Spleen (tissue), 11 donors: Measurements from ENCODE around the gene MED12L. TPM values are rescaled to one million over a fixed set of nuclear protein-coding genes. Genes with fewer than 3 reads are reported as not detected.

ENCODE experiments used
- DNase-seq: peaks from one replicate; pipeline ENCODE4 v3.0.0-alpha.2; 2020
- H3K27ac ChIP-seq, 8 donors: fragments of 200-600 bp; sonication (generic) in 7 of 8; 1 replicate in 4 of 8; 2 replicates in 4 of 8; pipeline versions ENCODE4 v1.5.0 to v1.8.0; 2016 to 2021; ENCODE audit warnings: inconsistent platforms in 4 of 8, mild to moderate bottlenecking in 4 of 8, moderate library complexity in 1 of 8
- H3K27me3 ChIP-seq, 7 donors: fragments of 200-600 bp; sonication (generic) in 6 of 7; replicated peaks in 1 of 7; 1 replicate in 4 of 7; 2 replicates in 3 of 7; pipeline versions ENCODE4 v1.5.0 to v1.8.0; 2016 to 2021; ENCODE audit warnings: inconsistent platforms in 3 of 7, mild to moderate bottlenecking in 1 of 7
- H3K36me3 ChIP-seq, 6 donors: fragments of 200-600 bp; sonication (generic) in 5 of 6; 1 replicate in 4 of 6; 2 replicates in 2 of 6; pipeline versions ENCODE4 v1.5.0 to v1.8.0; 2016 to 2021; ENCODE audit warnings: inconsistent platforms in 2 of 6
- H3K4me1 ChIP-seq, 6 donors: fragments of 200-600 bp; sonication (generic) in 5 of 6; 1 replicate in 3 of 6; 2 replicates in 3 of 6; pipeline versions ENCODE4 v1.5.0 to v1.8.0; 2016 to 2021; ENCODE audit warnings: inconsistent platforms in 3 of 6
- H3K4me3 ChIP-seq, 8 donors: fragments of 200-600 bp; sonication (generic) in 7 of 8; 1 replicate in 4 of 8; 2 replicates in 4 of 8; pipeline versions ENCODE4 v1.5.0 to v1.8.0; 2016 to 2021; ENCODE audit warnings: inconsistent platforms in 4 of 8, mild to moderate bottlenecking in 4 of 8, moderate library complexity in 2 of 8
- H3K9me3 ChIP-seq, 8 donors: fragments of 200-600 bp; sonication (generic) in 7 of 8; 1 replicate in 4 of 8; 2 replicates in 4 of 8; pipeline versions ENCODE4 v1.5.0 to v1.8.0; 2016 to 2021; ENCODE audit warnings: inconsistent platforms in 4 of 8
- POLR2A ChIP-seq, 3 donors: fragments of 450-650 bp; IDR thresholded peaks; one replicate each; pipeline ENCODE4 v1.5.1; 2017; ENCODE audit warnings: antibody characterized with exemption in 3 of 3, mild to moderate bottlenecking in 1 of 3
- POLR2AphosphoS5 ChIP-seq, 3 donors: sonication (generic); formaldehyde crosslinking; IDR thresholded peaks; one replicate each; pipeline ENCODE4 v1.5.1; 2017; ENCODE audit warnings: antibody characterized with exemption in 3 of 3
- WGBS, 5 donors: extraction: QIAGEN DNeasy Blood & Tissue Kit in 3 of 5; methylation state at CpG; one replicate each; pipeline versions ENCODE4 v1.1.5 to v1.1.7; 2013 to 2018; 5-methylcytosine and 5-hydroxymethylcytosine counted together
- intact Hi-C: fragments of 100-400 bp; cut with DNase I; formaldehyde crosslinking; loops from one replicate; pipeline ENCODE4 v1.15.0; 2023; ENCODE audit warnings: low total_unique reads
- polyA plus RNA-seq, 3 donors: library from polyadenylated mRNA; stranded (reverse); fragments of 200-250 nt; gene quantifications; one replicate each; pipeline ENCODE4 v1.2.1, GENCODE V29; 2013
- total RNA-seq, 7 donors: library from RNA; depleted of rRNA in 3 of 7; stranded (reverse); fragments of >200 nt in 3 of 7; fragmentation: NEBNext Ultra II Directional in 4 of 7; extraction: Animal tissue kit (Norgen Biotek cat#: 25700) in 4 of 7; gene quantifications; one replicate each; pipeline versions ENCODE4 v1.1.0 to v1.2.1, GENCODE V29; 2016 to 2021
- TF ChIP-seq, protein P1 (sequence below), 11 experiments: fragments of 200-600 bp in 7 of 11; fragments of 450-650 bp in 4 of 11; sonication (generic) in 4 of 11; IDR thresholded peaks in 8 of 11; conservative IDR thresholded peaks in 3 of 11; 1 replicate in 7 of 11; 2 replicates in 4 of 11; pipeline versions ENCODE4 v1.4.0 to v1.8.0; 2016 to 2021; ENCODE audit warnings: antibody characterized with exemption in 11 of 11, inconsistent platforms in 4 of 11, mild to moderate bottlenecking in 1 of 11
- donor health status: healthy with polysubstance abuse.
- donor health status: DM: no; HTN: no; CAD: no; lungs with moderate emphysema.
- donor health status: DM: no; HTN: no; CAD: no.
- donor health status: Bipolar disorder and iron deficiency.
- donor health status: healthy.
- donor health status: DM: no; HTN: no; CAD: no.
- donor health status: DM: yes; HTN: yes; CAD: no.

The MED12L gene
- total and polyA plus RNA-seq, 10 donors = 0.02 to 4.5 (median 1.5) TPM

DNA sequence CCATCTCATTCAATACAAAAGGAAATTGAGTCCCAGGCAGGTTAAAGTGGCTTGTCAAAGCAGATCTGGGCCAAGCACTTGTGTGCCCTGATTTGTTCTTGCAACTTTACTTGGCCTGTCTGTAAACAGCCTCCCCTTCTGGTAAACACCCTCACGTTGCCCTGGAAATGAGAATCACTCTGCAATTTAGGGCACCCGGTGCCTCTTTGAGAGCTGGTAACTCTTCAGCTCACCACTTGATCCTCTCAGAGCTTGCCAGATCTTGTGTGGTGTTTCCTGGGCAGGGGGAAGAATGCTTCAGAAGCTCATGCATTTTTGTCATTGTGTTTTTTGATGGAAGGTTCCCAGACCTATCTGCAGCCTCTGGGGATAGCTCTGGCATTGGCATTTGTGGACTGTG is 11.3 kb downstream of the MED12L start:
- WGBS, 5 donors = 44 to 77% (median 56%) methylated on average over 2 of the region's 2 CpGs
- no peak for DNase-seq
- intact Hi-C loops = no loop called here
- TF ChIP-seq POLR2A (IDR thresholded peaks at IDR 0.05) (no peak), POLR2AphosphoS5 (IDR thresholded peaks at IDR 0.05) (no peak)
- TF ChIP-seq, protein P1, sequence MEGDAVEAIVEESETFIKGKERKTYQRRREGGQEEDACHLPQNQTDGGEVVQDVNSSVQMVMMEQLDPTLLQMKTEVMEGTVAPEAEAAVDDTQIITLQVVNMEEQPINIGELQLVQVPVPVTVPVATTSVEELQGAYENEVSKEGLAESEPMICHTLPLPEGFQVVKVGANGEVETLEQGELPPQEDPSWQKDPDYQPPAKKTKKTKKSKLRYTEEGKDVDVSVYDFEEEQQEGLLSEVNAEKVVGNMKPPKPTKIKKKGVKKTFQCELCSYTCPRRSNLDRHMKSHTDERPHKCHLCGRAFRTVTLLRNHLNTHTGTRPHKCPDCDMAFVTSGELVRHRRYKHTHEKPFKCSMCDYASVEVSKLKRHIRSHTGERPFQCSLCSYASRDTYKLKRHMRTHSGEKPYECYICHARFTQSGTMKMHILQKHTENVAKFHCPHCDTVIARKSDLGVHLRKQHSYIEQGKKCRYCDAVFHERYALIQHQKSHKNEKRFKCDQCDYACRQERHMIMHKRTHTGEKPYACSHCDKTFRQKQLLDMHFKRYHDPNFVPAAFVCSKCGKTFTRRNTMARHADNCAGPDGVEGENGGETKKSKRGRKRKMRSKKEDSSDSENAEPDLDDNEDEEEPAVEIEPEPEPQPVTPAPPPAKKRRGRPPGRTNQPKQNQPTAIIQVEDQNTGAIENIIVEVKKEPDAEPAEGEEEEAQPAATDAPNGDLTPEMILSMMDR (IDR thresholded peaks at IDR 0.05 in 8 of 11, conservative IDR thresholded peaks at IDR 0.05 in 3 of 11) = no peak
- H3K9me3 ChIP-seq = no peaks in the 10 kb centered on the region
- H3K4me1 ChIP-seq = peaks cover 0 to 6% (median 0%) of the 10 kb centered on the region in 6 donors
- H3K4me3 ChIP-seq = no peak overlapping the region
- H3K27me3 ChIP-seq = peaks cover 0 to 9% (median 0%) of the 10 kb centered on the region in 7 donors
- no peak overlapping the region for H3K27ac ChIP-seq
- no peaks in the 10 kb centered on the region for H3K36me3 ChIP-seq

DNA sequence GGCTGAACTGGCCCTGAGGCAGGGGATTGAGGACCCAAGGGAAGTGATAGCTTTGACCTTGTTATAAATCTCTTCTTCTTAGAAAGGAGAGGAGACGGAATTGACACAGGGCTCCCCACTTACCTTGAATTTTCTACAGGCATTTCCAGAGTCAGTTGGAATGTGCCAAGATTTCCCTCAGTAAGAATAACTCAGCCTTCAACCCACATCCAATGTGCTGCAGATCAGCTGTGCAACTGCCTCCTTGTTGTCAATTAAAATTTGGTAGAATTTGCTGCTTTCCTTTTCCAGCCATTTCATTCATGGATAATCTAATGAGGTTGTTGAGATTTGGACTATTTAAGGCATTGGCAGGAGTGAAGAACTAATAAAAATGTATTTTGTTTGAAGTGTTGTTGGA is 14.6 kb downstream of the MED12L start:
- Histone ChIP-seq H3K27me3 (peaks cover 0 to 10% (median 0%) of the 10 kb centered on the region in 7 donors), H3K36me3 (no peaks in the 10 kb centered on the region), H3K4me3 (no peak overlapping the region), H3K27ac (no peak overlapping the region), H3K9me3 (no peaks in the 10 kb centered on the region), H3K4me1 (no peaks in the 10 kb centered on the region)
- WGBS, 5 donors = 63 to 83% (median 73%) methylated on average over 1 of the region's 1 CpG
- intact Hi-C loops = no loop called here
- DNase-seq = no peak
- no peak for TF ChIP-seq POLR2AphosphoS5 (IDR thresholded peaks at IDR 0.05)
- TF ChIP-seq, protein P1 (IDR thresholded peaks at IDR 0.05 in 8 of 11, conservative IDR thresholded peaks at IDR 0.05 in 3 of 11) = no peak
- no peak for TF ChIP-seq POLR2A (IDR thresholded peaks at IDR 0.05)

DNA sequence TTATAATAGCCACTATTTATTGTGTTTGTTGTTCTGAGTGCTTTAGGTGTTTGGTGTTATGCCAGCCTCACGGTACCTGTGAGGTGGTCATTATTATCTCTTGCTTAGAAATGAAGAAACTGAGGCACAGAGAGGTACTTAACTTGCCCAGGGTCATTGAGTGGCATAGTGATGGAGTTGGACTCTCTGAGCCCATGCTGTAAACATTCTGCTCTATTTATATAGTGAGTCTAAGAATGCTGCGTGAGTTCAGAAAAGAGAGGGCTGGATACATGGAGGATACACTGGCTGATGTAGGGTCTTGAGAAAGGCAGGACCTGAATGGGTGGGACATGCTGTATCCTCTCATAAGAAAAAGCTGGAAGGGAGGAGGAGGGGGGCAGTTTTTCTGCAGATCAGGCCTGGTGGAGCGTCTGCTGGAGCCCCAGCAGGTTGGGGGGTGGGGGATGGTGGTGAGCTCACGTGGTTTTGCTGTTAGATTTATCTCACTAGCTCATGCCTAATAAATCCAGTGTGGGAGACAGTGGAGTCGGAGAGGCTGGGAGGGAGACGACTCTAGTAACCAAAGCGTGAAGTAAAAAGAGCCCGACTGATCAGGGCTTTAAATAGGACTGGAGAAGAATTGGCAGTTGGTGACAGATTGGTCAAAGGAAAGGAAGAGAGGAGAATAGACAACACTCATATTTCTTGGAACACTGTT is 16.0 kb downstream of the MED12L start:
- peaks cover 0 to 10% (median 0%) of the 10 kb centered on the region in 7 donors for H3K27me3 ChIP-seq
- H3K27ac ChIP-seq = no peak overlapping the region
- H3K36me3 ChIP-seq = no peaks in the 10 kb centered on the region
- TF ChIP-seq POLR2AphosphoS5 (IDR thresholded peaks at IDR 0.05) (no peak), POLR2A (IDR thresholded peaks at IDR 0.05) (no peak)
- TF ChIP-seq, protein P1 (IDR thresholded peaks at IDR 0.05 in 8 of 11, conservative IDR thresholded peaks at IDR 0.05 in 3 of 11) = no peak
- WGBS, 5 donors = 53 to 64% (median 59%) methylated on average over 8 of the region's 8 CpGs
- peaks cover 0 to 2% (median under 1%) of the 10 kb centered on the region in 8 donors for H3K9me3 ChIP-seq
- H3K4me3 ChIP-seq = no peak overlapping the region
- intact Hi-C loops = no loop called here
- H3K4me1 ChIP-seq = no peaks in the 10 kb centered on the region
- no peak for DNase-seq

DNA sequence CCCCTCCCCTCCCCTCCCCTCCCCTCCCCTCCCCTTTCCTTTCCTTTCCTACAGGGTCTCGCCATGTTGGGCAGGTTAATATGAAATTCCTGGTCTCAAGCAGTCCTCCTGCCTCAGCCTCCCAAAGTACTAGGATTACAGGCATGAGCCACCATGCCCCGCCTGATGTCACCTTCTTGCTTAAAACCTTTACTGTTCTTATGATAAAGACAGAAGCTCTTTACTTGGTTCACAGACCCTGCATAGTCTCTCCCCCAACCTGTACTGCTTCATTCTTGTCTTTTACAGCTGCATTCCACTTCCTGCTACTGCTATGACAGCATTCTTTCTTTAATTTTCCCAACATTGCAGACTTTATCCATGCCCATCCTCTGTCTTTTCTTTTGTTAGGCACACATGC is 20.8 kb downstream of the MED12L start:
- Histone ChIP-seq H3K27me3 (peaks cover 0 to 5% (median 0%) of the 10 kb centered on the region in 7 donors), H3K27ac (no peak overlapping the region), H3K4me1 (no peaks in the 10 kb centered on the region), H3K9me3 (peaks cover 0 to 10% (median 3%) of the 10 kb centered on the region in 8 donors), H3K4me3 (no peak overlapping the region), H3K36me3 (no peaks in the 10 kb centered on the region)
- TF ChIP-seq, protein P1 (IDR thresholded peaks at IDR 0.05 in 8 of 11, conservative IDR thresholded peaks at IDR 0.05 in 3 of 11) = no peak
- no peak for TF ChIP-seq POLR2A (IDR thresholded peaks at IDR 0.05)
- TF ChIP-seq POLR2AphosphoS5 (IDR thresholded peaks at IDR 0.05) = no peak
- intact Hi-C loops = no loop called here
- DNase-seq = no peak
- WGBS, 5 donors = 89 to 100% (median 96%) methylated on average over 1 to 2 of the region's 2 CpGs
